GM19351 (cell line): Measurements from ENCODE around the gene PSMD7.
"Not testable (repeated sequence)": the region's sequence is repeated elsewhere in the genome, so short reads cannot be mapped to it uniquely, and the experiment has no call there.

Source experiments
- ATAC-seq: cut with Tn5 transposase; IDR thresholded peaks from one replicate; pipeline ENCODE4 v1.9.1; 2021; ENCODE audit warnings: mild to moderate bottlenecking, moderate library complexity; ENCODE audit not compliant: unreplicated experiment

The PSMD7 gene

DNA sequence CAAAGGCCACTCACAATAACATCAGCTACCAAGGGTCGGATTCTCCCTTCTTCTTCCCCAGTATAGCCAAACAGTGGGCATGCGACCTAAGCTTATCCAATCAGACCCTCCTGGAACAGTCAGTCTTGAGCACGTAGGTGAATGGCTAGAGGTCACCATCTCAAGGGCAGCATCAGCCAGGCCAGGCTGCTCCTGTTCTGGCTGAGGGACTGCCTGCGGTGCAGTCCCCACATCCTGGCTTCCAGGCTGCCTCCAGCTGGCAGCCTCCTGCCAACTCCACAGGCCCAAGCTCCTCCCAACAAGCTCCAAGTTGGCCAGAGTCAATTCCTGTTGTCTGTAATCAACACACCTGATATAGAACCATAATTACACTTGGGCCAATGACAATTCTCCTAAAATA is 56.4 kb downstream of the PSMD7 start:
- ATAC-seq: not testable (repeated sequence)
